K562 (cell line): ENCODE results near the gene PKD1L1. TPM values are rescaled to one million over a fixed set of nuclear protein-coding genes. Genes with fewer than 3 reads are reported as not detected.
"Not testable (repeated sequence)": the region's sequence is repeated elsewhere in the genome, so short reads cannot be mapped to it uniquely, and the experiment has no call there.

ENCODE experiments used
- ATAC-seq: fragments of 200-7000 bp; cut with Tn5 transposase; 3 replicates; pipeline ENCODE4 v1.9.1; 2020; ENCODE audit warnings: moderate library complexity
- BruUV-seq: library from RNA; stranded (reverse); fragments of 400-500 nt; replicated peaks from 2 replicates; lab custom pipeline; 2021; lab: Mats Ljungman, UMichigan
- CTCF ChIA-PET: fragments of 300-600 bp; formaldehyde crosslinking; extraction: SDS; loops from one replicate; lab custom pipeline; 2021; ENCODE audit warnings: low intra/inter-chr PET ratio; lab: Yijun Ruan, JAX
- POLR2A ChIA-PET: fragments of 300-600, 350-650 bp; sonication (Branson Sonifier 250); formaldehyde crosslinking; extraction: SDS; loops from one replicate; lab custom pipeline; 2021; ENCODE audit warnings: antibody characterized with exemption, inconsistent platforms; lab: Yijun Ruan, JAX
- DNase-seq, 4 experiments: peaks; one replicate each; pipeline versions ENCODE4 v3.0.0 to v3.0.0-alpha.2; 2011 to 2018; ENCODE audit warnings: low spot score in 3 of 4, mixed read lengths in 3 of 4; ENCODE audit errors: extremely low read depth in 1 of 4
- FAIRE-seq: peaks from 2 replicates; lab custom pipeline; 2011; peaks lifted over from hg19 to GRCh38; lab: Jason Lieb, UNC
- H2AFZ ChIP-seq: 2 replicates; pipeline ENCODE4 v1.6.0; 2011; ENCODE audit warnings: low read depth, low read length, control low read depth, inconsistent platforms
- H3K27ac ChIP-seq: fragments of 200-600 bp; 3 replicates; pipeline ENCODE4 v1.8.0; 2011; ENCODE audit warnings: low read depth, mild to moderate bottlenecking, control low read depth, inconsistent platforms, low read length, moderate library complexity, mixed read lengths; ENCODE audit errors: extremely low read depth
- H3K27me3 ChIP-seq, 2 experiments: fragments of 300-600 bp in 1 of 2; 2 replicates in 1 of 2; 3 replicates in 1 of 2; pipeline versions ENCODE4 v1.6.0 to v1.8.0; 2011; ENCODE audit warnings: inconsistent platforms in 2 of 2, low read length in 2 of 2, mild to moderate bottlenecking in 1 of 2, mixed read lengths in 1 of 2, moderate library complexity in 1 of 2; ENCODE audit not compliant: control insufficient read depth in 2 of 2, insufficient read depth in 2 of 2
- H3K36me3 ChIP-seq: fragments of 300-600 bp; 3 replicates; pipeline ENCODE4 v1.8.0; 2011; ENCODE audit warnings: mild to moderate bottlenecking, low read length, inconsistent platforms; ENCODE audit not compliant: control insufficient read depth, insufficient read depth
- H3K4me1 ChIP-seq, 2 experiments: fragments of 200-600 bp in 1 of 2; replicated peaks in 1 of 2; 2 replicates in 1 of 2; 3 replicates in 1 of 2; pipeline versions ENCODE4 v1.5.1 to v1.8.0; 2011; ENCODE audit warnings: inconsistent platforms in 2 of 2, low read length in 2 of 2, mild to moderate bottlenecking in 1 of 2, mixed read lengths in 1 of 2, moderate library complexity in 1 of 2; ENCODE audit not compliant: control insufficient read depth in 2 of 2, insufficient read depth in 2 of 2
- H3K4me2 ChIP-seq: 2 replicates; pipeline ENCODE4 v1.6.1; 2011; ENCODE audit warnings: low read length, control low read depth, inconsistent platforms, mixed read lengths; ENCODE audit not compliant: insufficient read depth
- H3K4me3 ChIP-seq: fragments of 200-600 bp; sonication (generic), shearing (Covaris generic); 2 replicates; pipeline ENCODE4 v1.5.1; 2016; ENCODE audit warnings: control low read depth, inconsistent platforms
- H3K79me2 ChIP-seq: fragments of 200-600 bp; 3 replicates; pipeline ENCODE4 v1.8.0; 2011; ENCODE audit warnings: low read length, inconsistent platforms; ENCODE audit not compliant: control insufficient read depth, insufficient read depth
- H3K9ac ChIP-seq, 2 experiments: 2 replicates each; pipeline versions ENCODE4 v1.6.0 to v1.6.1; 2011; ENCODE audit warnings: low read depth in 2 of 2, low read length in 2 of 2, control low read depth in 1 of 2, inconsistent platforms in 1 of 2, mild to moderate bottlenecking in 1 of 2, mixed read lengths in 1 of 2; ENCODE audit not compliant: insufficient read depth in 1 of 2
- H3K9me1 ChIP-seq: one replicate; pipeline ENCODE4 v1.6.0; 2011; ENCODE audit warnings: inconsistent platforms, mild to moderate bottlenecking, low read length, moderate library complexity; ENCODE audit not compliant: control insufficient read depth, insufficient read depth
- H3K9me3 ChIP-seq: replicated peaks from 2 replicates; pipeline ENCODE4 v1.5.1; 2011; ENCODE audit warnings: low read depth, low read length, inconsistent platforms; ENCODE audit not compliant: control insufficient read depth, insufficient read depth
- H4K20me1 ChIP-seq: replicated peaks from 2 replicates; pipeline ENCODE4 v1.6.1; 2011; ENCODE audit warnings: low read length, inconsistent platforms, mixed read lengths; ENCODE audit not compliant: control insufficient read depth, insufficient read depth
- CHCHD3 ChIP-seq: fragments of 250-450 bp; sonication (Bioruptor Pico); IDR thresholded peaks from 2 replicates; pipeline ENCODE4 v2.1.2; 2022; ENCODE audit warnings: mild to moderate bottlenecking
- FOXA1 ChIP-seq: fragments of 450-650 bp; IDR thresholded peaks from 2 replicates; pipeline ENCODE4 v1.6.1; 2016; ENCODE audit warnings: mild to moderate bottlenecking, borderline replicate concordance
- GABPB1 ChIP-seq: sonication (generic); formaldehyde crosslinking; IDR thresholded peaks from 2 replicates; pipeline ENCODE4 v1.8.0; 2022; ENCODE audit warnings: mild to moderate bottlenecking, missing genetic modification reagents
- GATA2 ChIP-seq: sonication (generic); formaldehyde crosslinking; IDR thresholded peaks from 2 replicates; pipeline ENCODE4 v1.4.0; 2020; ENCODE audit warnings: mild to moderate bottlenecking, missing genetic modification reagents
- KDM1A ChIP-seq, 2 experiments: fragments of 450-650 bp; IDR thresholded peaks; 2 replicates each; pipeline ENCODE4 v1.6.1; 2016; ENCODE audit warnings: mild to moderate bottlenecking in 2 of 2
- LARP7 ChIP-seq: fragments of 450-650 bp; IDR thresholded peaks from 2 replicates; pipeline ENCODE4 v1.6.1; 2016
- MTA1 ChIP-seq: fragments of 450-650 bp; IDR thresholded peaks from 2 replicates; pipeline ENCODE4 v1.6.1; 2017; ENCODE audit warnings: borderline replicate concordance
- NFRKB ChIP-seq: fragments of 450-650 bp; IDR thresholded peaks from 2 replicates; pipeline ENCODE4 v1.6.1; 2016; ENCODE audit warnings: low read depth
- PHTF2 ChIP-seq: fragments of 250-450 bp; sonication (Bioruptor Pico); IDR thresholded peaks from 2 replicates; pipeline ENCODE4 v1.5.0; 2021; ENCODE audit warnings: mild to moderate bottlenecking
- PTRF ChIP-seq: fragments of 450-650 bp; IDR thresholded peaks from 2 replicates; pipeline ENCODE4 v1.6.1; 2016; ENCODE audit warnings: mild to moderate bottlenecking, missing genetic modification characterization, missing compliant biosample characterization
- RAD51 ChIP-seq: fragments of 450-650 bp; IDR thresholded peaks from 2 replicates; pipeline ENCODE4 v1.7.1; 2016; ENCODE audit warnings: low read depth, mild to moderate bottlenecking, borderline replicate concordance
- RBM14 ChIP-seq: fragments of 200-400 bp; formaldehyde crosslinking; IDR thresholded peaks from 2 replicates; pipeline ENCODE4 v1.6.1; 2018; ENCODE audit warnings: low read depth, mild to moderate bottlenecking, low read length, moderate library complexity, borderline replicate concordance; ENCODE audit not compliant: insufficient read depth
- RBM25 ChIP-seq: fragments of 200-400 bp; formaldehyde crosslinking; IDR thresholded peaks from 2 replicates; pipeline ENCODE4 v1.6.1; 2018; ENCODE audit warnings: low read length, low read depth, moderate library complexity; ENCODE audit not compliant: severe bottlenecking
- SMARCC2 ChIP-seq: fragments of 450-650 bp; IDR thresholded peaks from 2 replicates; pipeline ENCODE4 v1.6.1; 2017; ENCODE audit warnings: antibody characterized with exemption, moderate library complexity, mild to moderate bottlenecking, low read depth
- SNRNP70 ChIP-seq: fragments of 200-400 bp; formaldehyde crosslinking; optimal IDR thresholded peaks from 2 replicates; pipeline ENCODE3; 2017; ENCODE audit warnings: low read depth, low read length
- TCF3 ChIP-seq: sonication (generic); formaldehyde crosslinking; IDR thresholded peaks from 2 replicates; pipeline ENCODE4 v1.4.0; 2020; ENCODE audit warnings: mild to moderate bottlenecking, missing genetic modification reagents
- U2AF2 ChIP-seq: fragments of 200-400 bp; formaldehyde crosslinking; optimal IDR thresholded peaks from 2 replicates; pipeline ENCODE3; 2017; ENCODE audit warnings: low read depth, mild to moderate bottlenecking, low read length
- ZNF134 ChIP-seq: fragments of 250-450 bp; sonication (Bioruptor Pico); conservative IDR thresholded peaks from 2 replicates; pipeline ENCODE4 v1.4.0; 2020
- ZNF174 ChIP-seq: fragments of 250-450 bp; sonication (Bioruptor Pico); IDR thresholded peaks from 2 replicates; pipeline ENCODE4 v1.4.0; 2020; ENCODE audit warnings: mild to moderate bottlenecking
- ZNF444 ChIP-seq: fragments of 250-450 bp; sonication (Bioruptor Pico); IDR thresholded peaks from 2 replicates; pipeline ENCODE4 v1.4.0; 2020; ENCODE audit warnings: mild to moderate bottlenecking, moderate library complexity
- WGBS: fragments of 100-300 bp; shearing (Covaris generic); methylation state at CpG from one replicate; pipeline ENCODE4 v1.1.6; 2016; ENCODE audit warnings: low coverage, mixed read lengths; ENCODE audit not compliant: insufficient coverage; ENCODE audit errors: missing lambda C conversion rate; 5-methylcytosine and 5-hydroxymethylcytosine counted together
- in situ Hi-C: fragments of 300-500 bp; cut with MboI; formaldehyde crosslinking; loops from 4 replicates; pipeline ENCODE4 v1.15.0; 2018; ENCODE audit warnings: inconsistent platforms, mixed read lengths
- intact Hi-C: fragments of 100-400 bp; cut with micrococcal nuclease; formaldehyde crosslinking; loops from 2 replicates; pipeline ENCODE4 v1.14.2; 2022
- polyA plus RNA-seq, 8 experiments: library from polyadenylated mRNA; depleted of rRNA in 4 of 8; stranded (reverse) in 5 of 8; unstranded in 3 of 8; fragments of >200 nt; fragmentation: Nextera tagmentation in 2 of 8; fragmentation: Illumina TruSeq in 1 of 8; extraction: Ambion mirVana in 2 of 8; extraction: Trizol in 1 of 8; gene quantifications; 2 replicates each; pipeline versions ENCODE4 v1.2.1 to v1.2.3, GENCODE V29; 2011 to 2014; ENCODE audit warnings: inconsistent platforms in 1 of 8, missing spikeins in 1 of 8
- total RNA-seq, 7 experiments: library from RNA; depleted of rRNA in 6 of 7; stranded (reverse); fragments of >200 nt in 6 of 7; fragmentation: Illumina TruSeq in 2 of 7; extraction: Trizol in 2 of 7; gene quantifications; 2 replicates each; pipeline versions ENCODE4 v1.2.1 to v1.2.3, GENCODE V29; 2011 to 2021; ENCODE audit warnings: low replicate concordance in 1 of 7

PKD1L1 gene
- total and polyA plus RNA-seq, 9 of the 15 experiments (the other 6 are each of a cell fraction or from before 2014, with no cell fraction given): 0.01 to 0.02 TPM; not detected in 7

DNA sequence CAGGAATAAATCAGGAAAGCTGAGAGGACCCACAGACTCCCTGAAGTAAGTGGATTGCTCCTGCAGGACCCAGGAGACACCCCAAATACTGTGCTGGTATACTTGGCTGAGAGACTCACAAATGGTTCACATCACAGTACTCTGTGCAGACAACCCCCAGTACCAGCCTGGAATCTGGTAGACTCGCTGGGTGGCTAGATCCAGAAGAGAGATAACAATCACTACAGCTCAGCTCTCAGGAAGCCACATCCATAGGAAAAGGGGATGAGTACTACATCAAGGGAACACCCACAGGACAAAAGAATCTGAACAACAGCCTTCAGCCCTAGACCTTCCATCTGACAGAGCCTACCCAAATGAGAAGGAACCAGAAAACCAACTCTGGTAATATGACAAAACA, 31.8 kb downstream of the PKD1L1 start:
- 0% methylated on average over 1 of the region's 1 CpG for WGBS
- H3K4me3 ChIP-seq, intact Hi-C loops, H3K27me3 ChIP-seq, H3K9ac ChIP-seq, H3K36me3 ChIP-seq, FAIRE-seq, H3K27ac ChIP-seq, H3K4me1 ChIP-seq, ATAC-seq, H3K9me3 ChIP-seq, H2AFZ ChIP-seq, H3K4me2 ChIP-seq, H4K20me1 ChIP-seq, BruUV-seq, H3K9me1 ChIP-seq, DNase-seq, H3K79me2 ChIP-seq, in situ Hi-C loops, CTCF ChIA-PET: not testable (repeated sequence)
- POLR2A ChIA-PET: interaction anchor here (1.0 kb wide), 1 partner anchor 18 kb away, joined by 3 read pairs; no protein-coding TSS in a partner anchor

DNA sequence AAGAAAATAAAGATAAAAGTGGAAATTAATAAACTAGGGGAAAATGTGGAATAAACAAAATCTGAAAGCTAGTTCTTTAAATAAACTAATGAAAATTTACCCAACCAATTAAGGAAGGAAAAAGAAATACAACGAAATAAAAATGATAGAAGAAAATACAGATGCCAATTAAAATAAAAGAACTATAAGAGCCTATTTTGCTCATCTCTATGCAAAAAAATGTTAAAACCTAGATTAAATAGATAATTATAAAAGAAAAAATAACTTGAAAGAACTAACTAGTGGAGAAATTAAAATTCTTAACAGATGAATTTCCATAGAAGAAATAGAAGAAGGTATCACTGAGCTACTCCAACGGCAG, 32.7 kb downstream of the PKD1L1 start:
- 0% methylated on average over 2 of the region's 2 CpGs for WGBS
- no peaks in the 10 kb centered on the region for H4K20me1 ChIP-seq
- intact Hi-C loops (no loop called here), in situ Hi-C loops (no loop called here)
- ChIA-PET POLR2A (interaction anchor here (1.0 kb wide), 1 partner anchor 19 kb away, joined by 3 read pairs; no protein-coding TSS in a partner anchor), CTCF (no interaction called here)
- no peaks in the 10 kb centered on the region for H3K79me2 ChIP-seq
- no peaks in the 10 kb centered on the region for H3K4me1 ChIP-seq
- H3K9me3 ChIP-seq: no peaks in the 10 kb centered on the region
- DNase-seq (no peak), FAIRE-seq (no peak), ATAC-seq (no peak)
- no peak overlapping the region for H3K27ac ChIP-seq
- H2AFZ ChIP-seq: no peak overlapping the region
- no peak overlapping the region for H3K4me2 ChIP-seq
- no peaks in the 10 kb centered on the region for H3K36me3 ChIP-seq
- H3K9me1 ChIP-seq: no peaks in the 10 kb centered on the region
- no TSS peak for BruUV-seq
- H3K9ac ChIP-seq: no peak overlapping the region
- TF ChIP-seq KDM1A (IDR thresholded peaks at IDR 0.05) (no peak), PTRF (tag) (no peak), ZNF174 (CRISPR knock-in tag) (no peak), U2AF2 (no peak), LARP7 (no peak), CHCHD3 (CRISPR knock-in tag) (no peak), ZNF134 (CRISPR knock-in tag) (no peak), SMARCC2 (no peak), PHTF2 (CRISPR knock-in tag) (no peak), ZNF444 (CRISPR knock-in tag) (no peak), NFRKB (no peak), SNRNP70 (no peak), TCF3 (CRISPR knock-in tag) (no peak), FOXA1 (no peak), RBM14 (no peak), RBM25 (no peak), GATA2 (CRISPR knock-in tag) (no peak), GABPB1 (CRISPR knock-in tag) (no peak), MTA1 (no peak), RAD51 (no peak)
- peaks cover 0 to 8% of the 10 kb centered on the region in 2 experiments; a peak in 1 of 5 replicates for H3K27me3 ChIP-seq
- H3K4me3 ChIP-seq: no peak overlapping the region
